NT2/D1 (cell line): ENCODE results near the gene TTYH3.

Experiments
- SUZ12 ChIP-seq: IDR thresholded peaks from 2 replicates; pipeline ENCODE4 v1.6.1; 2011; ENCODE audit not compliant: insufficient read length, insufficient read depth; ENCODE audit errors: extremely low read depth
- YY1 ChIP-seq: IDR thresholded peaks from 2 replicates; pipeline ENCODE4 v1.6.1; 2011; ENCODE audit not compliant: insufficient read length, insufficient read depth
- ZNF274 ChIP-seq: IDR thresholded peaks from 2 replicates; pipeline ENCODE4 v1.6.1; 2011; ENCODE audit warnings: mild to moderate bottlenecking, low read depth, low read length

DNA sequence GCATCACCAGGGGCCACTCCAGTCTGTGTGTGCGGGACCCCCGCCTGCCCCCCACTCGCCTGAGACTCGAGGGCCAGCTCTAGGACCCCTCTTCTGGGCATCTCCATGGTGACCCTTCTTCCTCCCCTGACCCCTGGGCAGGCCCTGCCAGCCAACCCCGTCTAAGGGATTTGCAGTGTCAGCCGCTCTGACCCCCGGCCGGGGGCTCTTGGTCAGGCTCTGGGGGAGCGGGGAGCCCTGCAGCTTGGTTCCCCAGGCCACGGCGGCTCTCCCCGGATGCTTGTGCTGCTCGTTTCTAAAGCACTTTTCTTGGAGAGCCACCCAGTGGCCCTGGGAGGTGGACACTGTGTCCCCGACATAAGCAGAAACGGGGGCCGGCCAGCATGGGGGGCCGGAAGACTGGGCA, 5.3 kb downstream of the TTYH3 start:
- TF ChIP-seq YY1 (no peak), ZNF274 (no peak), SUZ12 (no peak)
